Measurements from ENCODE around the gene USP19. TPM values are rescaled to one million over a fixed set of nuclear protein-coding genes. Genes with fewer than 3 reads are reported as not detected.
A peak's percentile ranks its signal among the peaks of the same experiment; 100 is the strongest.

USP19 gene
- total and polyA plus RNA-seq, 2 of the 8 experiments (the other 6 are each of a cell fraction or from before 2014, with no cell fraction given) = 46.4 to 65.8 TPM

DNA sequence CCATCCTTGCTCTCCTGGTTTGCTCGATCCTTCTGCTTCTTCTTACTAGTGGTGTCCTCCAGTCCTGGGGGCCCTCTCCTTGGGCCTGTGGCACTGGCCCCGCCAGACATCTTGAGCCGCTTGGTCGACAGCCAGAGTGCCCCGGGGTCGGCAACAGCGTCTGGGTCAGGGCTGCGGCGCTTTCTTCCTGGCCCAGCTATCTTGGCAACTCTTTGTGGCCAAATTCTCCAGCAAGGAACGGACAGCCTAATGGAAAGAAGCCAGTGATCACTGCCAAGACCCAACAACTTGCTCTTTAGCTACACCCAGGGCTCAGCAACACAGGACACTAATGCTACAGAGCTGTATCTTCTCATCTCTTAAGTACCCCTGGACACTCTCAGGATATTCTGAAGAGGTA, 1.6 kb downstream of the USP19 start:
- Histone ChIP-seq H3K36me3 (ENCODE audit: control insufficient read depth in 2 of 4, insufficient read depth in 4 of 4, low read length in 3 of 4) (peaks cover 18 to 58% (median 50%) of the 10 kb centered on the region in 4 experiments), H4K8ac (ENCODE audit: extremely low read depth, insufficient read depth, low read length) (no peak overlapping the region), H2BK5ac (ENCODE audit: low read depth, low read length) (no peak overlapping the region), H3K4me2 (ENCODE audit: insufficient read depth in 1 of 2, low read depth in 2 of 2, low read length in 2 of 2) (peak overlapping the region in 1 of 2 experiments; percentile 92; a peak in 1 of 4 replicates), H3K79me1 (ENCODE audit: low read depth, low read length) (peaks cover 9% of the 10 kb centered on the region), H4K91ac (replicated peaks; ENCODE audit: insufficient read length, low read length) (no peak overlapping the region), H3K4ac (replicated peaks; ENCODE audit: insufficient read length, low read depth, low read length) (no peak overlapping the region), H4K20me1 (replicated peaks in 1 of 2; ENCODE audit: control insufficient read depth in 1 of 2, insufficient read depth in 2 of 2, low read length in 2 of 2) (peaks cover 0 to 13% of the 10 kb centered on the region in 2 experiments), H3K23ac (ENCODE audit: insufficient read length) (no peak overlapping the region), H2AK5ac (ENCODE audit: low read depth, low read length) (no peak overlapping the region), H3K9me3 (ENCODE audit: insufficient read depth in 2 of 2, low read depth in 1 of 2, low read length in 1 of 2) (no peaks in the 10 kb centered on the region), H3K18ac (ENCODE audit: extremely low read depth, low read length) (no peak overlapping the region), H3K79me2 (ENCODE audit: control insufficient read depth in 1 of 2, insufficient read depth in 2 of 2, low read length in 2 of 2) (peaks cover 0 to 10% of the 10 kb centered on the region in 2 experiments; a peak in 2 of 4 replicates), H3K4me1 (replicated peaks in 1 of 4; ENCODE audit: control insufficient read depth in 3 of 4, insufficient read depth in 4 of 4, low read length in 3 of 4) (peaks cover 0 to 11% (median 6%) of the 10 kb centered on the region in 4 experiments; a peak in 5 of 7 replicates), H3K9ac (replicated peaks in 1 of 4; ENCODE audit: extremely low read depth in 1 of 4, low read depth in 3 of 4, low read length in 3 of 4) (no peak overlapping the region), H2BK20ac (ENCODE audit: low read length) (no peak overlapping the region), H3K14ac (ENCODE audit: insufficient read length) (no peak overlapping the region), H2BK15ac (ENCODE audit: low read length) (no peak overlapping the region), H2BK120ac (replicated peaks; ENCODE audit: low read depth, low read length) (no peak overlapping the region), H2AFZ (ENCODE audit: low read length) (no peak overlapping the region), H4K5ac (ENCODE audit: insufficient read length, low read depth, low read length) (no peak overlapping the region), H3K23me2 (ENCODE audit: low read depth, low read length) (peaks cover 5% of the 10 kb centered on the region), H3K27ac (ENCODE audit: low read depth, low read length) (no peak overlapping the region), H2BK12ac (ENCODE audit: low read depth, low read length) (no peak overlapping the region), H3K56ac (replicated peaks; ENCODE audit: insufficient read length, low read depth, low read length) (no peak overlapping the region), H3K4me3 (ENCODE audit: extremely low read depth in 1 of 4, insufficient read depth in 2 of 4, low read depth in 3 of 4, low read length in 4 of 4) (no peak overlapping the region; a peak in 2 of 8 replicates), H3K27me3 (replicated peaks in 1 of 4; ENCODE audit: control insufficient read depth in 3 of 4, extremely low read depth in 1 of 4, insufficient read depth in 3 of 4, low read length in 3 of 4) (no peaks in the 10 kb centered on the region)
- ChIA-PET POLR2A (ENCODE audit: partially characterized antibody) (interaction anchor here (1.2 to 25.5 kb wide), 5 partner anchors 10 to 107 kb away, joined by 3 to 508 read pairs (median 5); partner anchors contain the start of genes IMPDH2, QARS1 and QRICH1), CTCF (ENCODE audit: partially characterized antibody) (interaction anchor here (0.9 to 1.9 kb wide), 4 partner anchors 11 to 97 kb away, joined by 3 to 5 read pairs (median 4); partner anchors contain the start of gene NDUFAF3)
- FAIRE-seq = no peak
- TF ChIP-seq SAP30 (IDR thresholded peaks at IDR 0.05; ENCODE audit: insufficient read depth, insufficient replicate concordance, low read length) (no peak), EP300 (IDR thresholded peaks at IDR 0.05; ENCODE audit: borderline replicate concordance in 1 of 2, low read depth in 2 of 2, low read length in 2 of 2) (no peak)
- WGBS, 2 experiments (ENCODE audit: extremely low coverage in 1 of 2, insufficient coverage in 1 of 2, insufficient read length in 1 of 2, insufficient replicate concordance in 2 of 2, low coverage in 1 of 2, low lambda C conversion rate in 2 of 2, missing lambda C conversion rate in 1 of 2) = 98% methylated on average over 9 of the region's 10 CpGs; no CpG with 5 or more reads in 1 of the 2 experiments
- DNase-seq (ENCODE audit: low read depth in 1 of 2, low spot score in 2 of 2) = no peak
